ENCODE data around the gene ELOVL5.
"Not testable (repeated sequence)": the region's sequence is repeated elsewhere in the genome, so short reads cannot be mapped to it uniquely, and the experiment has no call there.

The ELOVL5 gene

GRCh38 chr6:53327017-53327395 lies 21.7 kb downstream of the ELOVL5 start:
- no peak for DNase-seq

- DNase-seq = no peak
These were observed 22.3 kb downstream of the ELOVL5 start for GRCh38 chr6:53326372-53327016.

- no peak for DNase-seq
These were observed 23.0 kb downstream of the ELOVL5 start for GRCh38 chr6:53325785-53326184.

GRCh38 chr6:53322188-53323029 lies 26.3 kb downstream of the ELOVL5 start:
- no peak for DNase-seq

GRCh38 chr6:53321701-53322100 lies 27.0 kb downstream of the ELOVL5 start:
- DNase-seq = no peak

- DNase-seq = no peak
These were observed 27.8 kb downstream of the ELOVL5 start for GRCh38 chr6:53320964-53321363.

- no peak for DNase-seq
These were observed 30.3 kb downstream of the ELOVL5 start for GRCh38 chr6:53318429-53318828.

GRCh38 chr6:53317861-53318260 lies 30.9 kb downstream of the ELOVL5 start:
- DNase-seq = no peak

GRCh38 chr6:53317299-53317698 lies 31.5 kb downstream of the ELOVL5 start:
- not testable (repeated sequence) for DNase-seq

GRCh38 chr6:53316142-53316541 lies 32.6 kb downstream of the ELOVL5 start:
- no peak for DNase-seq

GRCh38 chr6:53315086-53315724 lies 33.5 kb downstream of the ELOVL5 start:
- no peak for DNase-seq

- DNase-seq = no peak
These were observed 34.9 kb downstream of the ELOVL5 start for GRCh38 chr6:53313784-53314400.

GRCh38 chr6:53312355-53312754 lies 36.4 kb downstream of the ELOVL5 start:
- DNase-seq = peak; percentile 65

GRCh38 chr6:53311586-53311935 lies 37.2 kb downstream of the ELOVL5 start:
- no peak for DNase-seq

- DNase-seq = peak; percentile 38
These were observed 37.8 kb downstream of the ELOVL5 start for GRCh38 chr6:53310771-53311585.

- no peak for DNase-seq
These were observed 38.8 kb downstream of the ELOVL5 start for GRCh38 chr6:53309901-53310300.

GRCh38 chr6:53309059-53309900 lies 39.5 kb downstream of the ELOVL5 start:
- no peak for DNase-seq

GRCh38 chr6:53306819-53307347 lies 41.9 kb downstream of the ELOVL5 start:
- peak; percentile 91 for DNase-seq

- DNase-seq = not testable (repeated sequence)
These were observed 42.5 kb downstream of the ELOVL5 start for GRCh38 chr6:53306217-53306616.

GRCh38 chr6:53305506-53306005 lies 43.2 kb downstream of the ELOVL5 start:
- DNase-seq = not testable (repeated sequence)

GRCh38 chr6:53304953-53305352 lies 43.8 kb downstream of the ELOVL5 start:
- DNase-seq = not testable (repeated sequence)
